Ishikawa (cell line): ENCODE measurements around the gene BABAM2.

ENCODE experiments used
- CEBPB ChIP-seq: IDR thresholded peaks from 2 replicates; pipeline ENCODE4 v1.6.1; 2012
- CREB1 ChIP-seq: IDR thresholded peaks from 2 replicates; pipeline ENCODE4 v1.6.1; 2012; ENCODE audit warnings: low read depth
- EGR1 ChIP-seq: IDR thresholded peaks from 2 replicates; pipeline ENCODE4 v1.6.1; 2012
- EP300 ChIP-seq: IDR thresholded peaks from 2 replicates; pipeline ENCODE4 v1.6.1; 2012; ENCODE audit warnings: borderline replicate concordance
- FOXM1 ChIP-seq: IDR thresholded peaks from 2 replicates; pipeline ENCODE4 v1.6.1; 2012; ENCODE audit warnings: low read depth, borderline replicate concordance
- NFIC ChIP-seq: IDR thresholded peaks from 2 replicates; pipeline ENCODE4 v1.6.1; 2012
- RAD21 ChIP-seq: IDR thresholded peaks from 2 replicates; pipeline ENCODE4 v1.6.1; 2012; ENCODE audit warnings: low read depth
- TAF1 ChIP-seq: IDR thresholded peaks from 2 replicates; pipeline ENCODE4 v1.6.1; 2012; ENCODE audit warnings: low read depth, mild to moderate bottlenecking
- TCF12 ChIP-seq: IDR thresholded peaks from 2 replicates; pipeline ENCODE4 v1.6.1; 2012; ENCODE audit warnings: low read depth
- TEAD4 ChIP-seq: IDR thresholded peaks from 2 replicates; pipeline ENCODE4 v1.6.1; 2012
- YY1 ChIP-seq: IDR thresholded peaks from 2 replicates; pipeline ENCODE4 v1.6.1; 2012; ENCODE audit warnings: low read depth
- ZBTB7A ChIP-seq: IDR thresholded peaks from 2 replicates; pipeline ENCODE4 v1.6.1; 2012; ENCODE audit warnings: low read depth
- TF ChIP-seq, protein P1 (sequence below): IDR thresholded peaks from 2 replicates; pipeline ENCODE4 v1.6.1; 2012
- TF ChIP-seq, protein P2 (sequence below): IDR thresholded peaks from 2 replicates; pipeline ENCODE4 v1.6.1; 2012; ENCODE audit warnings: low read depth, mild to moderate bottlenecking
- TF ChIP-seq, protein P3 (sequence below): IDR thresholded peaks from 2 replicates; pipeline ENCODE4 v1.6.1; 2012

BABAM2 gene

DNA sequence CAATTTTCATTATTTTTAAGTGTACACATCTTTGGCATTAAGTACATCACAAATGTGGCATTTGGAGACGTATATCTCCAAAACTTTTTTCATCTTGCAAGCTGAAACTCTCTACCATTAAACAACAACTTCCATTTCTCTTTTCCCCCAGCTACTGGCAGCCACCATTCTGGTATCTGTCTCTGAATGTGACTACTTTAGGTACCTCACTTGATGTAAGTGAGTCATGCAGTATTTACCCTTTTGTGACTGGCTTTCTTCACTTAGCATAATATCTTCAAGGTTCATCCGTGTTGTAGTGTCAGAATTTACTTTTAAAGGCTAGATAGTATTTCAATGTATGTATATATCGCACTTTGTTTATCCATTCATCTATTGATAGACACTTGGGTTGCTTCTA, 17.0 kb downstream of the BABAM2 start:
- TF ChIP-seq TAF1: no peak
- no peak for TF ChIP-seq YY1
- no peak for TF ChIP-seq CREB1
- no peak for TF ChIP-seq ZBTB7A
- TF ChIP-seq RAD21: no peak
- TF ChIP-seq EP300: no peak
- TF ChIP-seq, protein P1, sequence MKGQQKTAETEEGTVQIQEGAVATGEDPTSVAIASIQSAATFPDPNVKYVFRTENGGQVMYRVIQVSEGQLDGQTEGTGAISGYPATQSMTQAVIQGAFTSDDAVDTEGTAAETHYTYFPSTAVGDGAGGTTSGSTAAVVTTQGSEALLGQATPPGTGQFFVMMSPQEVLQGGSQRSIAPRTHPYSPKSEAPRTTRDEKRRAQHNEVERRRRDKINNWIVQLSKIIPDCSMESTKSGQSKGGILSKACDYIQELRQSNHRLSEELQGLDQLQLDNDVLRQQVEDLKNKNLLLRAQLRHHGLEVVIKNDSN: no peak
- no peak for TF ChIP-seq TCF12
- no peak for TF ChIP-seq FOXM1
- TF ChIP-seq CEBPB: no peak
- TF ChIP-seq, protein P2, sequence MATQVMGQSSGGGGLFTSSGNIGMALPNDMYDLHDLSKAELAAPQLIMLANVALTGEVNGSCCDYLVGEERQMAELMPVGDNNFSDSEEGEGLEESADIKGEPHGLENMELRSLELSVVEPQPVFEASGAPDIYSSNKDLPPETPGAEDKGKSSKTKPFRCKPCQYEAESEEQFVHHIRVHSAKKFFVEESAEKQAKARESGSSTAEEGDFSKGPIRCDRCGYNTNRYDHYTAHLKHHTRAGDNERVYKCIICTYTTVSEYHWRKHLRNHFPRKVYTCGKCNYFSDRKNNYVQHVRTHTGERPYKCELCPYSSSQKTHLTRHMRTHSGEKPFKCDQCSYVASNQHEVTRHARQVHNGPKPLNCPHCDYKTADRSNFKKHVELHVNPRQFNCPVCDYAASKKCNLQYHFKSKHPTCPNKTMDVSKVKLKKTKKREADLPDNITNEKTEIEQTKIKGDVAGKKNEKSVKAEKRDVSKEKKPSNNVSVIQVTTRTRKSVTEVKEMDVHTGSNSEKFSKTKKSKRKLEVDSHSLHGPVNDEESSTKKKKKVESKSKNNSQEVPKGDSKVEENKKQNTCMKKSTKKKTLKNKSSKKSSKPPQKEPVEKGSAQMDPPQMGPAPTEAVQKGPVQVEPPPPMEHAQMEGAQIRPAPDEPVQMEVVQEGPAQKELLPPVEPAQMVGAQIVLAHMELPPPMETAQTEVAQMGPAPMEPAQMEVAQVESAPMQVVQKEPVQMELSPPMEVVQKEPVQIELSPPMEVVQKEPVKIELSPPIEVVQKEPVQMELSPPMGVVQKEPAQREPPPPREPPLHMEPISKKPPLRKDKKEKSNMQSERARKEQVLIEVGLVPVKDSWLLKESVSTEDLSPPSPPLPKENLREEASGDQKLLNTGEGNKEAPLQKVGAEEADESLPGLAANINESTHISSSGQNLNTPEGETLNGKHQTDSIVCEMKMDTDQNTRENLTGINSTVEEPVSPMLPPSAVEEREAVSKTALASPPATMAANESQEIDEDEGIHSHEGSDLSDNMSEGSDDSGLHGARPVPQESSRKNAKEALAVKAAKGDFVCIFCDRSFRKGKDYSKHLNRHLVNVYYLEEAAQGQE: no peak
- no peak for TF ChIP-seq EGR1
- no peak for TF ChIP-seq NFIC

DNA sequence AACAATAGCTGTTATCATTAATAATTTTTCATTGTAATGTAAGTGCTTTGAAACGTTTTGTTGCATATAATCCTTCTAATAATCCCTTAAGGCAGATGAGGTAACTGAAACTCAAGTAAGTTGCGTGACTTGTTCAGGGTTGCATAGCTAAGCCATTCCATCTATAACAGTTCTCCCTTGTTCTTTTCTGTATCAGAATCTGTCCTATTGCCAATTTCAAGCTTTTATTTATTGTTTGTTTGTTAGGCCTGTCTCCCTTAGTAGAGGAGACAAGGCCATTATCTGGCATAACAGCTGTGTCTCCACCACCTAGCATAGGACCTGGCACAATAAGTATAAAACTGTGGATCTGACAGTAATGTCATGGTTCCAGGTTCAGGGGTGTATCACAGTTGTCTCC, 19.4 kb downstream of the BABAM2 start:
- TF ChIP-seq EGR1 (no peak), TEAD4 (no peak), TCF12 (no peak), YY1 (no peak), EP300 (no peak), CEBPB (no peak), RAD21 (no peak), ZBTB7A (no peak)
- TF ChIP-seq, protein P3, sequence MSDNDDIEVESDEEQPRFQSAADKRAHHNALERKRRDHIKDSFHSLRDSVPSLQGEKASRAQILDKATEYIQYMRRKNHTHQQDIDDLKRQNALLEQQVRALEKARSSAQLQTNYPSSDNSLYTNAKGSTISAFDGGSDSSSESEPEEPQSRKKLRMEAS: no peak

DNA sequence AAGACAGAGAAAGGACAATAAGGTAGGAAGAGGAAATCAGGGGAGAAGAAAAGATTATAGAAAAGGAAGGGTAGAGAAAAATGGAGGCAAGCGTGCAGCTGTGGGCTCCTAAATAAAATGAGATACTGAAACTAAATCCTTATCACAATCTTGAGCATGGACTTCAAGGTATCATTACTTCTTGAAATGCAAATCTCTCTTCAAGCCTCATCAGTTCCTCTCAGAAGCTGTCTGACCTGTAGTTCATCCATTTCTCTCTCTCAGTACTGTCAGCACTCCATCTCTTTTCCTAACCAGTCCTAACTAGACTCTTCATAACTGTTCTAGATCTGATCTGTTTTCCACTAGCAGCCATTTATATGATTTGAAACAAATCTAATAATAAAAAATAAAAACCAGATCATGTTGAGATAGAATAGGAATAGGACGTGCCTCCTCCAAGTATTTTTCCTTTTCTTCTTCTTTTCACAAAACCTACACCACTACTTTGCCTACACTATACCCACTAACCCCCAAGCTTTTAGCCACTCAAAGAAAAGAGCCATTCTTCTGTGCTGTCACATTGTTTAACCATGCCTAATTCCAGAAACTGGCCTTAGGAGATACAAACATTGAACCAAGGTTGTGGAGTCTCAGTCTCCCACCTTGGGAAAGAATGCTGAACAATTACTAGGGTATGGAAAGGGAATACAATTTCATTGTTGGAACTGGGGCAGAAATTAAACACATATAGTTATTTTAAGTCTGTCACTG, 21.1 kb downstream of the BABAM2 start:
- no peak for TF ChIP-seq EP300
- TF ChIP-seq RAD21: no peak
- TF ChIP-seq, protein P2: no peak
- TF ChIP-seq CEBPB: no peak
- TF ChIP-seq, protein P1: no peak
- TF ChIP-seq YY1: no peak
- TF ChIP-seq, protein P3: no peak
- TF ChIP-seq TAF1: no peak
- TF ChIP-seq TEAD4: no peak
- TF ChIP-seq FOXM1: no peak
- TF ChIP-seq NFIC: no peak
- TF ChIP-seq CREB1: no peak
- no peak for TF ChIP-seq ZBTB7A
- TF ChIP-seq TCF12: no peak

DNA sequence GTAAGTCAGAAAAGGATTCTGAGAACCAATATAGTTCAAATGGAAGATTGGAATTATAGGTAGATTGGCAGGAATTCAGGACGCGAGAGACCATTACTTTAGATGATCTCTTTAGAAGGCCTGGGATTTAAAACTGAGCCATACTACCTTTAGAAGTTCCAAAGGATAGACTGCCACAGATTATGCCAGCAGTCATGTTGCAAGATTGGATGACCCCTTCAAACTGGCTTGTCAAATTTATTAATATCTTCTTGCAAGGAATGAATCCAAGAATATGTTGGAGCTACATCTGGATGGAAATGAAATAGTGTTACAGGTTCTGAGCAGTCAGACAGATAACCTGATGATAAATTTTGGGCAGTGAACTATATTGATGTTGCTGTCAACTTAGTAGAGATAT, 22.0 kb downstream of the BABAM2 start:
- TF ChIP-seq, protein P2: no peak
- no peak for TF ChIP-seq TEAD4
